Loucy (cell line): ENCODE results near the gene ATP8A1.

Experiments
- H2AFZ ChIP-seq: fragments of 200-600 bp; sonication (generic); 2 replicates; pipeline ENCODE4 v1.6.0; 2016; ENCODE audit warnings: antibody characterized with exemption, mild to moderate bottlenecking, low read length, moderate library complexity
- H3F3A ChIP-seq: fragments of 200-600 bp; 2 replicates; pipeline ENCODE4 v1.6.0; 2016; ENCODE audit warnings: antibody characterized with exemption, low read depth, mild to moderate bottlenecking
- H3K27me3 ChIP-seq: fragments of 200-600 bp; sonication (generic); 2 replicates; pipeline ENCODE4 v1.6.1; 2014; ENCODE audit warnings: low read length, mild to moderate bottlenecking; ENCODE audit not compliant: insufficient read depth, poor library complexity, severe bottlenecking
- H3K36me3 ChIP-seq: fragments of 200-600 bp; sonication (generic); 2 replicates; pipeline ENCODE4 v1.6.1; 2016; ENCODE audit warnings: low read length; ENCODE audit not compliant: insufficient read depth
- H3K4me1 ChIP-seq: fragments of 200-600 bp; sonication (generic); 2 replicates; pipeline ENCODE4 v1.5.1; 2014; ENCODE audit warnings: low read length, mild to moderate bottlenecking; ENCODE audit not compliant: insufficient read depth, poor library complexity, severe bottlenecking
- H3K4me2 ChIP-seq: fragments of 200-600 bp; sonication (generic); 2 replicates; pipeline ENCODE4 v1.6.0; 2014; ENCODE audit warnings: antibody characterized with exemption, low read length, low read depth, mild to moderate bottlenecking; ENCODE audit not compliant: poor library complexity, severe bottlenecking
- H3K4me3 ChIP-seq: fragments of 200-600 bp; sonication (generic); 2 replicates; pipeline ENCODE4 v1.5.1; 2014; ENCODE audit warnings: low read length, mild to moderate bottlenecking, mixed read lengths; ENCODE audit not compliant: poor library complexity, severe bottlenecking
- H3K79me2 ChIP-seq: fragments of 200-600 bp; sonication (generic); 2 replicates; pipeline ENCODE4 v1.6.1; 2014; ENCODE audit warnings: low read length; ENCODE audit not compliant: insufficient read depth
- H3K9ac ChIP-seq: fragments of 200-600 bp; sonication (generic); 2 replicates; pipeline ENCODE4 v1.6.0; 2014; ENCODE audit warnings: mild to moderate bottlenecking, low read depth, low read length, moderate library complexity; ENCODE audit not compliant: poor library complexity, severe bottlenecking
- H3K9me2 ChIP-seq: fragments of 200-600 bp; sonication (generic); replicated peaks from 2 replicates; pipeline ENCODE4 v1.6.1; 2016; ENCODE audit warnings: low read depth, low read length, mixed read lengths
- H3K9me3 ChIP-seq: fragments of 200-600 bp; sonication (generic); 2 replicates; pipeline ENCODE4 v1.6.1; 2014; ENCODE audit warnings: mild to moderate bottlenecking, antibody characterized with exemption, low read length, low read depth; ENCODE audit not compliant: insufficient read depth
- H4K20me1 ChIP-seq: fragments of 200-600 bp; sonication (generic); 2 replicates; pipeline ENCODE4 v1.6.0; 2014; ENCODE audit warnings: antibody characterized with exemption, low read length, mild to moderate bottlenecking; ENCODE audit not compliant: insufficient read depth, poor library complexity, severe bottlenecking
- CTCF ChIP-seq: fragments of 200-600 bp; sonication (generic); conservative IDR thresholded peaks from 2 replicates; pipeline ENCODE4 v1.5.1; 2014; ENCODE audit warnings: mild to moderate bottlenecking, antibody characterized with exemption, low read length
- EZH2phosphoT487 ChIP-seq: fragments of 200-600 bp; IDR thresholded peaks from 2 replicates; pipeline ENCODE4 v1.6.1; 2018; ENCODE audit warnings: antibody characterized with exemption, mild to moderate bottlenecking, moderate library complexity, borderline replicate concordance

ATP8A1 gene

GRCh38 chr4:42541647-42542046, 115.3 kb downstream of the ATP8A1 start:
- no peak overlapping the region for H2AFZ ChIP-seq
- H3K9ac ChIP-seq: no peak overlapping the region
- H3K79me2 ChIP-seq: no peaks in the 10 kb centered on the region
- no peak overlapping the region for H3K4me3 ChIP-seq
- H3K4me1 ChIP-seq: no peaks in the 10 kb centered on the region
- no peaks in the 10 kb centered on the region for H3F3A ChIP-seq
- TF ChIP-seq EZH2phosphoT487 (no peak), CTCF (no peak)
- no peak overlapping the region for H3K4me2 ChIP-seq
- peaks cover 4% of the 10 kb centered on the region; the same call in 1 of the 2 replicates for H3K36me3 ChIP-seq
- no peaks in the 10 kb centered on the region for H3K9me3 ChIP-seq
- H3K27me3 ChIP-seq: no peaks in the 10 kb centered on the region
- no peaks in the 10 kb centered on the region for H3K9me2 ChIP-seq
- H4K20me1 ChIP-seq: no peaks in the 10 kb centered on the region

GRCh38 chr4:42533042-42533441, 123.9 kb downstream of the ATP8A1 start:
- Histone ChIP-seq H3K9me3 (no peaks in the 10 kb centered on the region), H3F3A (no peaks in the 10 kb centered on the region), H3K4me2 (no peak overlapping the region), H3K36me3 (peaks cover 5% of the 10 kb centered on the region; the same call in 1 of the 2 replicates), H2AFZ (no peak overlapping the region), H3K9me2 (no peaks in the 10 kb centered on the region), H3K4me3 (no peak overlapping the region), H4K20me1 (no peaks in the 10 kb centered on the region), H3K27me3 (no peaks in the 10 kb centered on the region), H3K9ac (no peak overlapping the region), H3K79me2 (no peaks in the 10 kb centered on the region), H3K4me1 (no peaks in the 10 kb centered on the region)
- no peak for TF ChIP-seq EZH2phosphoT487
- no peak for TF ChIP-seq CTCF

- H3K27me3 ChIP-seq: no peaks in the 10 kb centered on the region
- no peak overlapping the region for H3K4me3 ChIP-seq
- H4K20me1 ChIP-seq: no peaks in the 10 kb centered on the region
- H3F3A ChIP-seq: no peaks in the 10 kb centered on the region
- no peak overlapping the region for H3K4me2 ChIP-seq
- no peak overlapping the region for H2AFZ ChIP-seq
- no peaks in the 10 kb centered on the region for H3K9me3 ChIP-seq
- no peaks in the 10 kb centered on the region for H3K4me1 ChIP-seq
- H3K36me3 ChIP-seq: peaks cover 5% of the 10 kb centered on the region; the same call in 1 of the 2 replicates
- no peak overlapping the region for H3K9ac ChIP-seq
- no peaks in the 10 kb centered on the region for H3K79me2 ChIP-seq
- no peaks in the 10 kb centered on the region for H3K9me2 ChIP-seq
- TF ChIP-seq EZH2phosphoT487 (no peak), CTCF (no peak)
Measured at GRCh38 chr4:42531341-42532030, 125.4 kb downstream of the ATP8A1 start.
